ENCODE results near the gene TGFBR1.

- no peak for TF ChIP-seq CTCF (conservative IDR thresholded peaks at IDR 0.05)
- no peak for TF ChIP-seq ZFX (IDR thresholded peaks at IDR 0.05)
These were observed 11.1 kb downstream of the TGFBR1 start for GRCh38 chr9:99116003-99116411.
